ENCODE data around the gene DMBX1. TPM values are rescaled to one million over a fixed set of nuclear protein-coding genes. Genes with fewer than 3 reads are reported as not detected.

Gene DMBX1
- total and polyA plus RNA-seq, 5 donors from 2014 or later: not detected

DNA sequence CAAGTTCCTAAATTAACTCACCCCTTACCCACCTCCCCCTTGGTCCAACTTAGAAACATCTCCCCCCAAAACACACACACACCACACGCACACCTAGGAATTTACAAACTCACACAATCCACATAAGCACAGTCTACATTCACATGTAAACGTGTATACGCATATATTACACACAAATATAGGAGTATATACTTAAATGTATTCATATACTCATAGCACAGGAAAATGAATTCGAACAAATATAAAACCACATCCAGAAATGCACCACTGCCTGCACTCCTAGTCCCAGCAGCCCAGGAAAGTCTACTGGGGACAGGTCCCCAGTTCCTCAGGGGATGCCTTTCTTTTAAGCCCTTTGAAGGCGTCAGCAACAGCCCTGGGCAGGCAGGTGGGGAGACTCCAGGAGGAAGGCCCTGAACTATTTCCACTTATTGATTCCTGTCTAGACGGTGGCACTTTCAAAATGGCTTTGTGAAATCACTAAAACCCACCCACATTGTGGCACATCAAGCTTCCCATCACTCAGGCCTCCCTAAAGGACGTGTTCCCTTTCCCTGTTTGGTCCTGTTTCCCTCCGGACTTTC lies 3.1 kb upstream of the DMBX1 start:
- no peak overlapping the region for H3K4me3 Mint-ChIP-seq
- peaks cover 25% of the 10 kb centered on the region for H3K27me3 ChIP-seq (ENCODE audit: control insufficient read depth, insufficient read depth, low read length)

GRCh38 chr1:46487818-46488218 lies 1.8 kb upstream of the DMBX1 start:
- H3K4me3 Mint-ChIP-seq: peak overlapping the region in 1 of 4 donors; percentile 21
- H3K36me3 Mint-ChIP-seq: no peaks in the 10 kb centered on the region
- peak in 1 of 3 donors; percentile 22 for DNase-seq
- ATAC-seq (ENCODE audit: low read depth in 2 of 2): no peak
- H3K9me3 Mint-ChIP-seq: peaks cover 0 to 1% (median 0%) of the 10 kb centered on the region in 7 donors
- no peaks in the 10 kb centered on the region for H3K36me3 ChIP-seq (ENCODE audit: control insufficient read depth, insufficient read depth, low read length)
- H3K4me3 ChIP-seq (ENCODE audit: low read depth, low read length): no peak overlapping the region
- no peak overlapping the region for H3K27ac Mint-ChIP-seq
- H3K27ac ChIP-seq (ENCODE audit: insufficient read depth, low read length, poor library complexity, severe bottlenecking): no peak overlapping the region
- peaks cover 79% of the 10 kb centered on the region for H3K27me3 Mint-ChIP-seq
- H3K4me1 ChIP-seq (ENCODE audit: control insufficient read depth, insufficient read depth, low read length, poor library complexity, severe bottlenecking): peaks cover 15% of the 10 kb centered on the region
- H3K4me1 Mint-ChIP-seq: peaks cover 0 to 29% (median 6%) of the 10 kb centered on the region in 4 donors
- no peaks in the 10 kb centered on the region for H3K9me3 ChIP-seq (ENCODE audit: control insufficient read depth in 2 of 2, low read length in 2 of 2)
- H3K27me3 ChIP-seq (ENCODE audit: control insufficient read depth, insufficient read depth, low read length): peaks cover 36% of the 10 kb centered on the region

More for the DNA sequence above, 3.1 kb upstream of the DMBX1 start:
- H3K9me3 ChIP-seq (ENCODE audit: control insufficient read depth in 2 of 2, low read length in 2 of 2): no peaks in the 10 kb centered on the region
- no peak for ATAC-seq (ENCODE audit: low read depth in 2 of 2)
- H3K36me3 ChIP-seq (ENCODE audit: control insufficient read depth, insufficient read depth, low read length): no peaks in the 10 kb centered on the region
- no peak overlapping the region for H3K27ac ChIP-seq (ENCODE audit: insufficient read depth, low read length, poor library complexity, severe bottlenecking)
- H3K4me1 ChIP-seq (ENCODE audit: control insufficient read depth, insufficient read depth, low read length, poor library complexity, severe bottlenecking): peaks cover 15% of the 10 kb centered on the region
- Mint-ChIP-seq H3K9me3 (peaks cover 0 to 4% (median 0%) of the 10 kb centered on the region in 7 donors), H3K4me1 (peaks cover 0 to 25% (median 6%) of the 10 kb centered on the region in 4 donors), H3K27me3 (peaks cover 73% of the 10 kb centered on the region), H3K36me3 (no peaks in the 10 kb centered on the region), H3K27ac (no peak overlapping the region)
- H3K4me3 ChIP-seq (ENCODE audit: low read depth, low read length): no peak overlapping the region
- no peak for DNase-seq

- DNase-seq (no peak), ATAC-seq (ENCODE audit: low read depth in 2 of 2) (no peak)
- peaks cover 36% of the 10 kb centered on the region for H3K27me3 ChIP-seq (ENCODE audit: control insufficient read depth, insufficient read depth, low read length)
- Mint-ChIP-seq H3K9me3 (peaks cover 0 to 1% (median 0%) of the 10 kb centered on the region in 7 donors), H3K4me1 (peaks cover 0 to 29% (median 6%) of the 10 kb centered on the region in 4 donors), H3K27me3 (peaks cover 85% of the 10 kb centered on the region), H3K4me3 (peak overlapping the region; percentile 56 to 86 (median 75)), H3K27ac (no peak overlapping the region), H3K36me3 (no peaks in the 10 kb centered on the region)
- no peaks in the 10 kb centered on the region for H3K36me3 ChIP-seq (ENCODE audit: control insufficient read depth, insufficient read depth, low read length)
- no peaks in the 10 kb centered on the region for H3K9me3 ChIP-seq (ENCODE audit: control insufficient read depth in 2 of 2, low read length in 2 of 2)
- no peak overlapping the region for H3K27ac ChIP-seq (ENCODE audit: insufficient read depth, low read length, poor library complexity, severe bottlenecking)
- no peak overlapping the region for H3K4me3 ChIP-seq (ENCODE audit: low read depth, low read length)
- peaks cover 15% of the 10 kb centered on the region for H3K4me1 ChIP-seq (ENCODE audit: control insufficient read depth, insufficient read depth, low read length, poor library complexity, severe bottlenecking)
Measured at GRCh38 chr1:46488343-46489168, 1.1 kb upstream of the DMBX1 start.

- ATAC-seq (ENCODE audit: low read depth in 2 of 2) (peak in 1 of 2 donors; percentile 13), DNase-seq (peak in 1 of 3 donors; percentile 26)
- H3K4me3 Mint-ChIP-seq: peak overlapping the region; percentile 61 to 86 (median 75)
- peaks cover 0 to 1% (median 0%) of the 10 kb centered on the region in 7 donors for H3K9me3 Mint-ChIP-seq
- H3K4me1 ChIP-seq (ENCODE audit: control insufficient read depth, insufficient read depth, low read length, poor library complexity, severe bottlenecking): peaks cover 15% of the 10 kb centered on the region
- peaks cover 0 to 29% (median 6%) of the 10 kb centered on the region in 4 donors for H3K4me1 Mint-ChIP-seq
- H3K27me3 ChIP-seq (ENCODE audit: control insufficient read depth, insufficient read depth, low read length): peaks cover 32% of the 10 kb centered on the region
- peaks cover 86% of the 10 kb centered on the region for H3K27me3 Mint-ChIP-seq
- no peaks in the 10 kb centered on the region for H3K9me3 ChIP-seq (ENCODE audit: control insufficient read depth in 2 of 2, low read length in 2 of 2)
- no peak overlapping the region for H3K4me3 ChIP-seq (ENCODE audit: low read depth, low read length)
- H3K36me3 Mint-ChIP-seq: no peaks in the 10 kb centered on the region
- H3K27ac Mint-ChIP-seq: no peak overlapping the region
- H3K36me3 ChIP-seq (ENCODE audit: control insufficient read depth, insufficient read depth, low read length): no peaks in the 10 kb centered on the region
- H3K27ac ChIP-seq (ENCODE audit: insufficient read depth, low read length, poor library complexity, severe bottlenecking): no peak overlapping the region
Measured at GRCh38 chr1:46489169-46489637, 433 bp upstream of the DMBX1 start.

DNA sequence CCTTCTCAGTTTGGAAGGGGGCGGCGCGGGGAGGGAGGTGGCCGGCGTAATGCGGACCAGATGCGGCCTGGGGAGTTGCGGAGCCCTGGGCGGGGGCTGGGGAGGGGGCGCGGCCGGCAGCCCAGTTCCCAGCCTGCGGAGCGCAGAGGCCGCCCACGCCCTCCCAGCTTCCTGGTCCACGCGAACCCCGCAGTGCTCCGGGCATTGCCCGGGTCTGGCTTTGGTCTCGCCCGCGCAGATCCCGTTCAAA lies 695 bp downstream of the DMBX1 start:
- H3K4me3 Mint-ChIP-seq: no peak overlapping the region

GRCh38 chr1:46490656-46491442 lies 1.2 kb downstream of the DMBX1 start:
- Mint-ChIP-seq H3K36me3 (no peaks in the 10 kb centered on the region), H3K4me3 (no peak overlapping the region), H3K27ac (no peak overlapping the region), H3K4me1 (peaks cover 0 to 25% (median 6%) of the 10 kb centered on the region in 4 donors), H3K27me3 (peaks cover 90% of the 10 kb centered on the region), H3K9me3 (peaks cover 0 to 1% (median 0%) of the 10 kb centered on the region in 7 donors)
- peaks cover 36% of the 10 kb centered on the region for H3K27me3 ChIP-seq (ENCODE audit: control insufficient read depth, insufficient read depth, low read length)
- ATAC-seq (ENCODE audit: low read depth in 2 of 2) (no peak), DNase-seq (no peak)
- no peak overlapping the region for H3K27ac ChIP-seq (ENCODE audit: insufficient read depth, low read length, poor library complexity, severe bottlenecking)
- H3K9me3 ChIP-seq (ENCODE audit: control insufficient read depth in 2 of 2, low read length in 2 of 2): no peaks in the 10 kb centered on the region
- H3K4me3 ChIP-seq (ENCODE audit: low read depth, low read length): no peak overlapping the region
- peaks cover 15% of the 10 kb centered on the region for H3K4me1 ChIP-seq (ENCODE audit: control insufficient read depth, insufficient read depth, low read length, poor library complexity, severe bottlenecking)
- H3K36me3 ChIP-seq (ENCODE audit: control insufficient read depth, insufficient read depth, low read length): no peaks in the 10 kb centered on the region

More for the DNA sequence above, 695 bp downstream of the DMBX1 start:
- no peaks in the 10 kb centered on the region for H3K36me3 Mint-ChIP-seq
- Histone ChIP-seq H3K4me1 (ENCODE audit: control insufficient read depth, insufficient read depth, low read length, poor library complexity, severe bottlenecking) (peaks cover 15% of the 10 kb centered on the region), H3K36me3 (ENCODE audit: control insufficient read depth, insufficient read depth, low read length) (no peaks in the 10 kb centered on the region), H3K9me3 (ENCODE audit: control insufficient read depth in 2 of 2, low read length in 2 of 2) (no peaks in the 10 kb centered on the region), H3K27me3 (ENCODE audit: control insufficient read depth, insufficient read depth, low read length) (peaks cover 34% of the 10 kb centered on the region), H3K4me3 (ENCODE audit: low read depth, low read length) (no peak overlapping the region), H3K27ac (ENCODE audit: insufficient read depth, low read length, poor library complexity, severe bottlenecking) (no peak overlapping the region)
- no peak overlapping the region for H3K27ac Mint-ChIP-seq
- H3K27me3 Mint-ChIP-seq: peaks cover 86% of the 10 kb centered on the region
- ATAC-seq (ENCODE audit: low read depth in 2 of 2) (no peak), DNase-seq (no peak)
- peaks cover 0 to 1% (median 0%) of the 10 kb centered on the region in 7 donors for H3K9me3 Mint-ChIP-seq
- peaks cover 0 to 25% (median 6%) of the 10 kb centered on the region in 4 donors for H3K4me1 Mint-ChIP-seq

GRCh38 chr1:46491443-46492268 lies 2.0 kb downstream of the DMBX1 start:
- H3K4me1 ChIP-seq (ENCODE audit: control insufficient read depth, insufficient read depth, low read length, poor library complexity, severe bottlenecking): peaks cover 15% of the 10 kb centered on the region
- Mint-ChIP-seq H3K9me3 (peaks cover 0 to 1% (median 0%) of the 10 kb centered on the region in 7 donors), H3K27ac (no peak overlapping the region), H3K4me3 (peak overlapping the region in 1 of 4 donors; percentile 22), H3K36me3 (no peaks in the 10 kb centered on the region), H3K27me3 (peaks cover 89% of the 10 kb centered on the region), H3K4me1 (peaks cover 0 to 23% (median 6%) of the 10 kb centered on the region in 4 donors)
- DNase-seq: no peak
- ATAC-seq (ENCODE audit: low read depth in 2 of 2): no peak
- H3K36me3 ChIP-seq (ENCODE audit: control insufficient read depth, insufficient read depth, low read length): no peaks in the 10 kb centered on the region
- no peaks in the 10 kb centered on the region for H3K9me3 ChIP-seq (ENCODE audit: control insufficient read depth in 2 of 2, low read length in 2 of 2)
- H3K27ac ChIP-seq (ENCODE audit: insufficient read depth, low read length, poor library complexity, severe bottlenecking): no peak overlapping the region
- no peak overlapping the region for H3K4me3 ChIP-seq (ENCODE audit: low read depth, low read length)
- H3K27me3 ChIP-seq (ENCODE audit: control insufficient read depth, insufficient read depth, low read length): peaks cover 34% of the 10 kb centered on the region
